ENCODE measurements around the gene RCE1.
A peak's percentile ranks its signal among the peaks of the same experiment; 100 is the strongest.

Gene RCE1

GRCh38 chr11:66855574-66856495 lies 12.6 kb downstream of the RCE1 start (continued):
- no peak for TF ChIP-seq PBX3 (CRISPR knock-in tag; IDR thresholded peaks at IDR 0.05)
- peak; percentile 91 for TF ChIP-seq ZNF335 (tag by site-specific recombination; conservative IDR thresholded peaks at IDR 0.05)
- no peak for TF ChIP-seq ZEB2 (tag by site-specific recombination; IDR thresholded peaks at IDR 0.05)
- TF ChIP-seq ZBTB44 (tag by site-specific recombination; IDR thresholded peaks at IDR 0.05): no peak
- peak; percentile 79 for TF ChIP-seq ZNF600 (tag by site-specific recombination; IDR thresholded peaks at IDR 0.05)
- no peak for TF ChIP-seq ZNF704 (tag by site-specific recombination; IDR thresholded peaks at IDR 0.05)
- TF ChIP-seq ZNF354C (tag by site-specific recombination; IDR thresholded peaks at IDR 0.05; ENCODE audit: borderline replicate concordance, low read depth): no peak
- no peak for TF ChIP-seq ZNF140 (tag by site-specific recombination; IDR thresholded peaks at IDR 0.05)
- TF ChIP-seq SP2 (tag by site-specific recombination; IDR thresholded peaks at IDR 0.05): peak; percentile 59
- TF ChIP-seq SP3 (tag by site-specific recombination; IDR thresholded peaks at IDR 0.05): 0 out of 2 replicates have a peak, but pooled peaks have one; percentile 11
- peak; percentile 57; the same call in 1 of the 2 replicates for TF ChIP-seq ZSCAN30 (tag by site-specific recombination; IDR thresholded peaks at IDR 0.05)
- TF ChIP-seq ATF2 (tag by site-specific recombination; IDR thresholded peaks at IDR 0.05; ENCODE audit: low read depth): no peak
- peak; percentile 29; the same call in 1 of the 2 replicates for TF ChIP-seq ZNF394 (tag by site-specific recombination; IDR thresholded peaks at IDR 0.05; ENCODE audit: borderline replicate concordance)
- TF ChIP-seq MEIS1 (CRISPR knock-in tag; IDR thresholded peaks at IDR 0.05; ENCODE audit: borderline replicate concordance): no peak
- TF ChIP-seq ZNF610 (tag by site-specific recombination; IDR thresholded peaks at IDR 0.05; ENCODE audit: borderline replicate concordance): no peak
- no peak for TF ChIP-seq SP7 (tag by site-specific recombination; IDR thresholded peaks at IDR 0.05)
- no peak for TF ChIP-seq MZF1 (tag by site-specific recombination; IDR thresholded peaks at IDR 0.05; ENCODE audit: borderline replicate concordance)
- TF ChIP-seq ZNF76 (tag by site-specific recombination; IDR thresholded peaks at IDR 0.05; ENCODE audit: borderline replicate concordance, low read depth): peak; percentile 27; the same call in 1 of the 2 replicates
- no peak for TF ChIP-seq ZNF558 (tag by site-specific recombination; IDR thresholded peaks at IDR 0.05)
- TF ChIP-seq ZIC2 (tag by site-specific recombination; IDR thresholded peaks at IDR 0.05): peak; percentile 49; the same call in 1 of the 2 replicates
- peak; percentile 97 for TF ChIP-seq ZNF341 (tag by site-specific recombination; IDR thresholded peaks at IDR 0.05; ENCODE audit: low read depth)
